ENCODE data around the gene SLC7A8.

DNA sequence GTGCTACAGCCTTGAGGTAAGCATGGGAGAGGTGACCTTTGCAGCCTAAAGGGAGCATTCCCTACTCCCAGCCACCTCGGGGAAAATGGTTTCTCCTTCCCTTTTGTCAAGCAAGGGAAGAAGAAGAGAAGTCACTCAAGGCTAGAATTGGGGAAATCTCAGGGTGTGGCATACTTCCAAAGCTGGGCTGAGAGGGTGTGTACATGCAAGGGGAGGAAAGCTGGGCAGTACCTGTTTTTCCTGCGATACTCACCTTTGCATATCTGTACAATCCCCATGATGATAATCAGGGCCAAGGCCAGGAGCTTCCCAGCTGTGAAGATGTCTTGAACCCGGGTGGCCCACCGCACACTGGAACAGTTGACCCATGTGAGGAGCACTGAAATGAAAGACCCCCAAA lies 40.6 kb downstream of the SLC7A8 start:
- TF ChIP-seq, protein P1, sequence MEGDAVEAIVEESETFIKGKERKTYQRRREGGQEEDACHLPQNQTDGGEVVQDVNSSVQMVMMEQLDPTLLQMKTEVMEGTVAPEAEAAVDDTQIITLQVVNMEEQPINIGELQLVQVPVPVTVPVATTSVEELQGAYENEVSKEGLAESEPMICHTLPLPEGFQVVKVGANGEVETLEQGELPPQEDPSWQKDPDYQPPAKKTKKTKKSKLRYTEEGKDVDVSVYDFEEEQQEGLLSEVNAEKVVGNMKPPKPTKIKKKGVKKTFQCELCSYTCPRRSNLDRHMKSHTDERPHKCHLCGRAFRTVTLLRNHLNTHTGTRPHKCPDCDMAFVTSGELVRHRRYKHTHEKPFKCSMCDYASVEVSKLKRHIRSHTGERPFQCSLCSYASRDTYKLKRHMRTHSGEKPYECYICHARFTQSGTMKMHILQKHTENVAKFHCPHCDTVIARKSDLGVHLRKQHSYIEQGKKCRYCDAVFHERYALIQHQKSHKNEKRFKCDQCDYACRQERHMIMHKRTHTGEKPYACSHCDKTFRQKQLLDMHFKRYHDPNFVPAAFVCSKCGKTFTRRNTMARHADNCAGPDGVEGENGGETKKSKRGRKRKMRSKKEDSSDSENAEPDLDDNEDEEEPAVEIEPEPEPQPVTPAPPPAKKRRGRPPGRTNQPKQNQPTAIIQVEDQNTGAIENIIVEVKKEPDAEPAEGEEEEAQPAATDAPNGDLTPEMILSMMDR (IDR thresholded peaks at IDR 0.05; ENCODE audit: low read depth, low read length, missing input control) = no peak
- TF ChIP-seq TAF1 (conservative IDR thresholded peaks at IDR 0.05) (no peak), RAD21 (IDR thresholded peaks at IDR 0.05) (no peak), HNF4G (IDR thresholded peaks at IDR 0.05) (no peak), FOXA1 (IDR thresholded peaks at IDR 0.05) (no peak), NR2F2 (IDR thresholded peaks at IDR 0.05) (no peak), FOXA2 (IDR thresholded peaks at IDR 0.05) (no peak), SP1 (IDR thresholded peaks at IDR 0.05) (no peak), EGR1 (IDR thresholded peaks at IDR 0.05; ENCODE audit: low read depth in 2 of 2) (no peak)
- TF ChIP-seq, protein P2, sequence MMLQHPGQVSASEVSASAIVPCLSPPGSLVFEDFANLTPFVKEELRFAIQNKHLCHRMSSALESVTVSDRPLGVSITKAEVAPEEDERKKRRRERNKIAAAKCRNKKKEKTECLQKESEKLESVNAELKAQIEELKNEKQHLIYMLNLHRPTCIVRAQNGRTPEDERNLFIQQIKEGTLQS (IDR thresholded peaks at IDR 0.05) = no peak
- TF ChIP-seq, protein P3, sequence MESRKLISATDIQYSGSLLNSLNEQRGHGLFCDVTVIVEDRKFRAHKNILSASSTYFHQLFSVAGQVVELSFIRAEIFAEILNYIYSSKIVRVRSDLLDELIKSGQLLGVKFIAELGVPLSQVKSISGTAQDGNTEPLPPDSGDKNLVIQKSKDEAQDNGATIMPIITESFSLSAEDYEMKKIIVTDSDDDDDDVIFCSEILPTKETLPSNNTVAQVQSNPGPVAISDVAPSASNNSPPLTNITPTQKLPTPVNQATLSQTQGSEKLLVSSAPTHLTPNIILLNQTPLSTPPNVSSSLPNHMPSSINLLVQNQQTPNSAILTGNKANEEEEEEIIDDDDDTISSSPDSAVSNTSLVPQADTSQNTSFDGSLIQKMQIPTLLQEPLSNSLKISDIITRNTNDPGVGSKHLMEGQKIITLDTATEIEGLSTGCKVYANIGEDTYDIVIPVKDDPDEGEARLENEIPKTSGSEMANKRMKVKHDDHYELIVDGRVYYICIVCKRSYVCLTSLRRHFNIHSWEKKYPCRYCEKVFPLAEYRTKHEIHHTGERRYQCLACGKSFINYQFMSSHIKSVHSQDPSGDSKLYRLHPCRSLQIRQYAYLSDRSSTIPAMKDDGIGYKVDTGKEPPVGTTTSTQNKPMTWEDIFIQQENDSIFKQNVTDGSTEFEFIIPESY (IDR thresholded peaks at IDR 0.05) = no peak
- TF ChIP-seq, protein P4, sequence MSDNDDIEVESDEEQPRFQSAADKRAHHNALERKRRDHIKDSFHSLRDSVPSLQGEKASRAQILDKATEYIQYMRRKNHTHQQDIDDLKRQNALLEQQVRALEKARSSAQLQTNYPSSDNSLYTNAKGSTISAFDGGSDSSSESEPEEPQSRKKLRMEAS (IDR thresholded peaks at IDR 0.05) = no peak

Data from liver (tissue), 3 donors.